ENCODE data around the gene ROBO1.

GRCh38 chr3:78589778-78590177 lies 1178.0 kb downstream of the ROBO1 start:
- TF ChIP-seq CTCF (conservative IDR thresholded peaks at IDR 0.05; ENCODE audit: low read depth, low read length) = no peak
- no peak for TF ChIP-seq EZH2 (IDR thresholded peaks at IDR 0.05; ENCODE audit: low read length, unreplicated experiment)

All from PC-3 (cell line).